Astrocyte of the spinal cord (primary cell): ENCODE results near the gene GPC1.

Experiments used
- DNase-seq: peaks from one replicate; pipeline ENCODE4 v3.0.0; 2011; ENCODE audit warnings: low read depth, low spot score
- H3K4me3 ChIP-seq: 2 replicates; pipeline ENCODE4 v1.5.1; 2011; ENCODE audit warnings: low read depth, mild to moderate bottlenecking, low read length, moderate library complexity
- in situ Hi-C: cut with HindIII; loops from 2 replicates; pipeline ENCODE4 v1.10.0; 2017; ENCODE audit warnings: low sequenced_read_pairs
- TF ChIP-seq, protein P1 (sequence below): IDR thresholded peaks from 2 replicates; pipeline ENCODE4 v1.5.1; 2012; ENCODE audit warnings: low read depth, mild to moderate bottlenecking, low read length, inconsistent platforms

Gene GPC1

DNA sequence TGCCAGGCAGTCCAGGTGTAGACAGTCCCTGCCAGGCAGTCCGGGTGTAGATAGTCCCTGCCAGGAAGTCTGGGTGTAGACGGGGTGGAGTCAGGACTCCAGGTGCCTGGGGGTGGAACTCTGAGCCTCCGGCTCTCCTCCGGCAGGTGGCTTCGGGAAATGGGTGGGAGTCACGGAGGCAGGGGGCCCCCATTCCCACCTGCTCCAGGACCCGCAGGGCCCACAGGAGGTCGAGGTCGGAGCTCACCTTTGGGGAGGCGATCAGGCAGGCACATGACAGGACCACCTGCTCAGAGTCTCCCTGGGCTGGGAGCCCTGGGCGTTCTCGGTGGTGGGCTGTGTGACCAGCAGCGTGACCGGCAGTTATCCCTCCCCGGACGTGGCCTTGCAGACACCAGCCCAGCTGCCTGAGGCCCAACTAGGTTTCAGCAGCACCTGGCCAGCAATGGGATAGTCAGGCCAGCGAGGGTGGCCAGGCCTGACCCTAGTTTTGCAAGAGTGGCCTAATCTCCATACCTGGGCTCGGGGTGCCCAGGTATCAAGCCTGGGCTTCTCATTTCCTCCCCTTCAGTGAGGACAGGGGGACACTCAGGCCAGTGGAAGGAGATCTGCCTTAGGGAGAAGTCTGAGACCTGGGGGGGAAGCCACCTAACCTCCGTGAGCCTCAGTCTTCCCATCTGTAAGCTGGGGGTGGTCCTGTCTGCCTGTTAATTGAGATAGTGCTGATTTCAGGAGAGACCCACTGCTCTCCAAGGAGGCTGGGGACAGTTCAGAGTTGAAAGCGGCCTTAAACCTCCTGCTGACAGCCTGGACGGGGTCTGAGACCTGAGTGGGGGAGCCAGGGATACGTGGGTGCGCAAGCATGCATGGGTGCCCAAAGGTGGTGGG, 13.2 kb downstream of the GPC1 start:
- in situ Hi-C loops = no loop called here
- DNase-seq = no peak
- TF ChIP-seq, protein P1, sequence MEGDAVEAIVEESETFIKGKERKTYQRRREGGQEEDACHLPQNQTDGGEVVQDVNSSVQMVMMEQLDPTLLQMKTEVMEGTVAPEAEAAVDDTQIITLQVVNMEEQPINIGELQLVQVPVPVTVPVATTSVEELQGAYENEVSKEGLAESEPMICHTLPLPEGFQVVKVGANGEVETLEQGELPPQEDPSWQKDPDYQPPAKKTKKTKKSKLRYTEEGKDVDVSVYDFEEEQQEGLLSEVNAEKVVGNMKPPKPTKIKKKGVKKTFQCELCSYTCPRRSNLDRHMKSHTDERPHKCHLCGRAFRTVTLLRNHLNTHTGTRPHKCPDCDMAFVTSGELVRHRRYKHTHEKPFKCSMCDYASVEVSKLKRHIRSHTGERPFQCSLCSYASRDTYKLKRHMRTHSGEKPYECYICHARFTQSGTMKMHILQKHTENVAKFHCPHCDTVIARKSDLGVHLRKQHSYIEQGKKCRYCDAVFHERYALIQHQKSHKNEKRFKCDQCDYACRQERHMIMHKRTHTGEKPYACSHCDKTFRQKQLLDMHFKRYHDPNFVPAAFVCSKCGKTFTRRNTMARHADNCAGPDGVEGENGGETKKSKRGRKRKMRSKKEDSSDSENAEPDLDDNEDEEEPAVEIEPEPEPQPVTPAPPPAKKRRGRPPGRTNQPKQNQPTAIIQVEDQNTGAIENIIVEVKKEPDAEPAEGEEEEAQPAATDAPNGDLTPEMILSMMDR = no peak
- no peak overlapping the region for H3K4me3 ChIP-seq

DNA sequence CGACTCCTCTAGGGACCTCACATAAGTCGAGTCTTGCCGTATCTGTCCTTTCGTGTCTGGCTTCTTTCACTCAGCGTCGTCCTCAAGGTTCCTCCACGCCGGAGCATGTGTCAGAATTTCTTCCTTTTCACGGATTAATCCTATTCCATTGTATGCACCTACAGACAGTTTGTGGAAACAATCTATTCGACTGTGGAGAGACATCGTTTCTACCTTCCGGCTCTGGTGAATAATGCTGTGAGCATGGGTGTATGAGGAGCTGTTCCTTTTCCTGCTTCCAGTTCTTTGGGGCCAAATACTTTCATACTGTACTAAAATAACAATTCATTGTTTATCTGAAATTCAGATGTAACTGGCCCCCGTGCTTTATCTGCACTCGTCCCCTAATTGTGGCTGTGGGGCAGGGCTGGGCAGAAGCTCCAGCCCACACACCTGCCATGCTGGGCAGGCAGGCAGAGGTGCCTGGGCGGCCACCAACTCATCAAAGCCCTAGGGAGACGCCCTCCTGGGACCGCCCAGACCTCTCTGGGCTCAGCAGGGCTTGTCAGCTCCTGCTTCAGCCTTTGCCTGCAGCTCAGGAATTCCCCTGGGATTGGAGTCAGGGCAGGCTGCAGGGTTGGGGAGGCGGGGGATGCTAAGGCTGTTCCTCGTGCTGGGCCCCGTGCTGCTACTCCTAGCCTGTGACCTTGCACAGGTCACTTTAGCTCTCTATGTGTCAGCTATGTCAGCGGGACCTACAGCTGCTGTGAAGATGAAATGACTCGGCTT, 14.5 kb downstream of the GPC1 start:
- TF ChIP-seq, protein P1 = no peak
- in situ Hi-C loops = no loop called here
- DNase-seq = no peak
- H3K4me3 ChIP-seq = no peak overlapping the region

DNA sequence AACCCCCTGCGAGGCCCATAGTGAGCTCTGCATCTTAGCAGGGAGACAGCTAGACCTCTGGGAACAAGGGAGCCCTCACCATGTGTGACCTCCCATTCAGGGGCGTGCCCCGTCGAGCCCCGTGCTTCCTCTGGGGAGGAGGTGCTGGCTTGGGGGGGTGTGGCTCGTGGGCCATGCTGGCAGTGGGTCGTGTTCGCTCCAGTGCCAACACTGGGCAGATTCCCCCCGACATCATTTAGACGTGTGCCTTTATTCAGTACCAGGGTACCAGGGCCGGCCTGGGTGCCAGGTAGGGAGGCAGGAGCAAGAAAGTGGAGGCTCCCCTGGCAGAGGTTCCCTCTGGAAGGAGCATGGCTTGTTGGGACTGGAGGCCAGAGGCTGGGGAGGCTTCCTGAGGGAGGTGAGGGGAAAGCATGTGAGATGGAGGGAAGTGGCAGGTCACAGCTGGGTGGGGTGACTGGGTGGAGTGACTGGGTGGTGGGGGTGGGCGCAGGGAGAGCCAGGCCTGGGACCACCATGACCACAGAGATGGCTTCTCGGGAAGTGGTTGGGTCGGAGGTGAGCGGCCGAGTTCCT, 15.2 kb downstream of the GPC1 start:
- no peak overlapping the region for H3K4me3 ChIP-seq
- no peak for DNase-seq
- TF ChIP-seq, protein P1 = no peak
- in situ Hi-C loops = no loop called here

DNA sequence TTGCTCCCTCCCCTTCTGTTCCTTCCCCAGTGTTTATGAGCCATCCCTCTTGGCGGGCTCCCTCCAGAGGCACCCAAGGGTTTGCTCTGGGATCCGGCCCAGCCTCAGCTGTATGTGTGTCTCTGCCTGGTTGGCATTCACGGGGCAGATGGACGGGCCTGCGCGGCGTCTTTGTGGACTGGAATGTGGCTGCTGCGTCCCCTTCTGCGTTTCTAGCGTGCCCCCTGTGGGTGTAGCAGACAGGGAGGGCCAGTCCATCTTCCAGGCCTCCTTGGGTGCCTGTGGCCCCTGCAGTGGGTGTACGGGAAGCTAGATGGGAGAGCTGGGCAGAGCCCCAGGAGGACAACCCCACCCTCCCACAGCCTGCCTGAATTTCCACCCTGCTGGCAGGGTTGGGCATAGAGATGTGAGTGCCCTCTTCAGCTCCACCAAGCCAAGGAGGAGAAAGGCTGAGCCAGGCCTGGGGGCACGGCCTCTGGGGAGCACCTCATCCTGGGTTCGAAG, 15.7 kb downstream of the GPC1 start:
- H3K4me3 ChIP-seq = no peak overlapping the region
- in situ Hi-C loops = no loop called here
- DNase-seq = no peak
- TF ChIP-seq, protein P1 = no peak

DNA sequence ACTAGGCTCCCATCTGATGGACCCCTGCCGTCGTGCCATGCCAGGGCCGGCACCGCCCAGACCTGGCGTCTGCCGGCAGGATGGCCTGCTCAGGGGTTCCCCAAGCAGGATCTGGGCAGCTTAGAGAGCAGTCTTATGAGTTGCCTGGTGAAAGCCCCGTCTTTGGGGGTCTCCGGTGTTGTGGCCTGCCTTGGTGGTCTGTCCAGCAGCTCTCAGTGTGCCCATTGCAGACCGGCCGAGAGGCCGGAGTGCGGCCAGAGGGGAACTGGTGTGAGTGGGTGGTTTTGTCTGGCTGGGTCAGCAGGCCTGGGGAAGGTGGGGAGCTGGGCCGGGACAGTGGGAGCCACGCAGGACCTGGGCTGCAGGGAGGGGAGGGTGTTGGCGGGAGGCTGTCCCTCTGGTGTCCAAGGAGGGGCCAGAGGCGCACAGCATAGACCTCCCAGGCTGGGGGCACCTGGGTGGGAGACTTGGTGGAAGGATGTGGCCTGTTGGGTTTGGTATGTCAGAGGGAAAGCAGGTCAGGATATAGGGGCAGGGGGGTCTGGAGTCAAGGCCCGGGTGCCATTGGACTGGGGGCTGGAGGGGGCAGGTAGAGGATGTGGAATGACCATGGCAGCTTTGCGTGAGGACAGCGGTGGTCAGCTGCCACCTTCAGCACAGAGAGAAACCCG, 16.5 kb downstream of the GPC1 start:
- H3K4me3 ChIP-seq = peak overlapping the region; percentile 37
- TF ChIP-seq, protein P1 = no peak
- no peak for DNase-seq
- in situ Hi-C loops = no loop called here
